Lower leg skin (tissue), 4 donors: ENCODE results near the gene CDR2L. TPM values are rescaled to one million over a fixed set of nuclear protein-coding genes. Genes with fewer than 3 reads are reported as not detected.

ENCODE experiments used
- DNase-seq, 2 donors: peaks; one replicate each; pipeline ENCODE4 v3.0.0-alpha.2; 2019; ENCODE audit warnings: low spot score in 2 of 2
- H3K4me3 ChIP-seq: fragments of 200-600 bp; sonication (generic); 2 replicates; pipeline ENCODE4 v1.5.1; 2017; ENCODE audit warnings: mild to moderate bottlenecking, low read depth; ENCODE audit not compliant: poor library complexity, severe bottlenecking
- CTCF ChIP-seq, 3 donors: fragments of 450-650 bp; IDR thresholded peaks; one replicate each; pipeline ENCODE4 v1.5.1; 2016; ENCODE audit warnings: antibody characterized with exemption in 3 of 3, mild to moderate bottlenecking in 3 of 3, moderate library complexity in 2 of 3
- POLR2A ChIP-seq, 2 donors: fragments of 450-650 bp; IDR thresholded peaks; one replicate each; pipeline ENCODE4 v1.6.1; 2016 to 2017; ENCODE audit warnings: antibody characterized with exemption in 2 of 2, mild to moderate bottlenecking in 1 of 2, moderate library complexity in 1 of 2
- WGBS, 2 donors: methylation state at CpG; one replicate each; pipeline ENCODE4 v1.1.5; 2018; 5-methylcytosine and 5-hydroxymethylcytosine counted together
- intact Hi-C: fragments of 100-400 bp; cut with DNase I; formaldehyde crosslinking; loops from one replicate; pipeline ENCODE4 v1.15.0; 2023; ENCODE audit warnings: low total_unique reads
- total RNA-seq, 4 donors: library from RNA; depleted of rRNA; stranded (reverse); fragments of >200 nt; gene quantifications; one replicate each; pipeline ENCODE4 v1.1.0, GENCODE V29; 2016

CDR2L gene
- 1 to 10 TPM; 4.5 to 9.8 (median 5.3) TPM for total RNA-seq

GRCh38 chr17:74987418-74987908 is at the start of gene CDR2L:
TSS of gene CDR2L (plus strand) at chr17:74987632. CDS start at chr17:74988044, 412 bp downstream.
- peak; percentile 97 to 99 for DNase-seq
- TF ChIP-seq CTCF (IDR thresholded peaks at IDR 0.05) (no peak), POLR2A (IDR thresholded peaks at IDR 0.05) (peak in 1 of 2 donors; percentile 76)
- 0% methylated on average over 38 of the region's 51 CpGs for WGBS, 2 donors
- intact Hi-C loops: no loop called here
- peak within 1 kb of the TSS; percentile 76 for H3K4me3 ChIP-seq

- DNase-seq: peak in 1 of 2 donors; percentile 78
- TF ChIP-seq CTCF (IDR thresholded peaks at IDR 0.05) (no peak), POLR2A (IDR thresholded peaks at IDR 0.05) (no peak)
- intact Hi-C loops: no loop called here
- 60 to 79% methylated on average over 8 of the region's 8 CpGs for WGBS, 2 donors
- no peak overlapping the region for H3K4me3 ChIP-seq
Measured at GRCh38 chr17:74938194-74938950, 49.1 kb upstream of the CDR2L start.

- DNase-seq: no peak
- WGBS, 2 donors: 34 to 36% methylated on average over 8 of the region's 8 CpGs
- no peak overlapping the region for H3K4me3 ChIP-seq
- intact Hi-C loops: no loop called here
- TF ChIP-seq CTCF (IDR thresholded peaks at IDR 0.05) (no peak), POLR2A (IDR thresholded peaks at IDR 0.05) (no peak)
Measured at GRCh38 chr17:74939534-74939933, 47.9 kb upstream of the CDR2L start.

GRCh38 chr17:74941128-74941725 is 46.2 kb upstream of the CDR2L start:
- TF ChIP-seq CTCF (IDR thresholded peaks at IDR 0.05) (no peak), POLR2A (IDR thresholded peaks at IDR 0.05) (no peak)
- DNase-seq: no peak
- intact Hi-C loops: no loop called here
- H3K4me3 ChIP-seq: no peak overlapping the region
- 80 to 81% methylated on average over 13 to 21 of the region's 21 CpGs for WGBS, 2 donors

GRCh38 chr17:74943808-74944522 is 43.5 kb upstream of the CDR2L start:
- TF ChIP-seq POLR2A (IDR thresholded peaks at IDR 0.05): no peak
- TF ChIP-seq CTCF (IDR thresholded peaks at IDR 0.05): no peak
- peak in 1 of 2 donors; percentile 37 for DNase-seq
- WGBS, 2 donors: 44 to 48% methylated on average over 13 of the region's 13 CpGs
- intact Hi-C loops: no loop called here
- H3K4me3 ChIP-seq: no peak overlapping the region
